Measurements from ENCODE around the gene ZMYND19.
"Not testable (repeated sequence)": the region's sequence is repeated elsewhere in the genome, so short reads cannot be mapped to it uniquely, and the experiment has no call there.

ZMYND19 gene

DNA sequence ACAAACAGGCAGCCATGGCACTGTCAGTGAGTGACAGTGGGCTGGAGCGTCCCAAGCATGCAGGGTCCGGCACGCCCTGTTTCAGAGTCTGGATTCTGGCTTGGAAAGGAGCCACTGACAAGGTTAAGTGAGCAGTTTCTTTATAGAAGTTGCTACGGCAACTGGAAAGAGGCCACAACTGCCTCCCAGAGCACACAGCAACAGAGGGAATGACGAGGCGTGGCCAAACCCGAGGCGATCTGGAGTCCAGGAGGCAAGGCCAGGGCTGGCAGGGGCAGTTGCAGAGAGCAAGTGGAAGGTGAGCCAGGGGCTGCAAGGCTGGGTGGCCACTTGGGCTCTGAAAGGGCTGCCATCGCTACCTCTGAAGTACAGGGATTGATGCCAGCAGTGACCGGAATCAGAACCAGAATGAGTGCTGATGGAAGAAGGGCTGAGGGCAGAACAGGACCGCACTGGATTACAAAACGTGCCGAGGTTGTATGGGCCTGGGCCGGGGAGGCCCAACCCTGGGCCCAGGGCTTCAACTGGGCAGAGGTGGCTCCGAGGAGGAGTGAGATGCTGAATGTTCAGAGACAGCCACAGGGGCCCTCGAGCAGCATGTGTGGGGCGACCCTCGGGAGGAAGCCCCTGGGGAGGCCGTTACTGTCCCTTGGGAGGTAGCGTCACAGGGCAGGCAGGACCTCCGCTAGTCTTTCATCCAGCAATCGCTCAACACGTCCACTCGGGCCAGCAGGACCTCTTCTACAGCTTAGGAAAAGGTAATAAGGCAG lies 34.1 kb downstream of the ZMYND19 start:
- Mint-ChIP-seq H3K36me3 (ENCODE audit: insufficient read depth) (peaks cover 34% of the 10 kb centered on the region), H3K9me3 (no peaks in the 10 kb centered on the region), H3K4me1 (peaks cover 6% of the 10 kb centered on the region), H3K4me3 (no peak overlapping the region), H3K27ac (ENCODE audit: low read depth) (no peak overlapping the region), H3K27me3 (no peaks in the 10 kb centered on the region)
- DNase-seq (ENCODE audit: low spot score in 2 of 2) (no peak), ATAC-seq (replicated peaks; ENCODE audit: extremely low read depth, poor library complexity, severe bottlenecking) (no peak)

DNA sequence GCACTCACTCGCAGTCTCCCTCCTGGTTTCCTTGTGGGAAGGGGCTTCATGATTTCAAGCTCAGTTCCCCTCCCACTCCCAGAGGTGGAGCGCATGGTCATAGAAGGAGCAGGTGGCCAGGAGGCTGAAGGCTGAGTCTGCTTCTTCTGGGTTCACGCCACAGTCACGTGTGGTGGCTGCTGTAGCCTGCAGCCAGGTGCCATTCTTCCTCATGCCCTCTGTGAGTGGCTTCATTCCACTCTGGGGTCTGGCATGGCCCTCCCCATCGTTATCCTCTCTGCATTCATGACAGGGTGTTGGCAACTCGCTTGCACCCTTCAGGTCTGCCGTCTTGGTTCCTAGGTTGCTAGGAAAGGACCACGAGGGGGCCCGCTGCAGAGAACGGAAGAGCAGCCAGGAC lies 35.1 kb downstream of the ZMYND19 start:
- no peak for ATAC-seq (replicated peaks; ENCODE audit: extremely low read depth, poor library complexity, severe bottlenecking)
- Mint-ChIP-seq H3K4me1 (peaks cover 9% of the 10 kb centered on the region), H3K4me3 (no peak overlapping the region), H3K27ac (ENCODE audit: low read depth) (no peak overlapping the region), H3K27me3 (no peaks in the 10 kb centered on the region), H3K36me3 (ENCODE audit: insufficient read depth) (peaks cover 29% of the 10 kb centered on the region), H3K9me3 (no peaks in the 10 kb centered on the region)
- no peak for DNase-seq (ENCODE audit: low spot score in 2 of 2)

GRCh38 chr9:137554349-137554748 lies 36.0 kb downstream of the ZMYND19 start:
- peaks cover 24% of the 10 kb centered on the region for H3K36me3 Mint-ChIP-seq (ENCODE audit: insufficient read depth)
- H3K9me3 Mint-ChIP-seq: no peaks in the 10 kb centered on the region
- H3K27me3 Mint-ChIP-seq: no peaks in the 10 kb centered on the region
- ATAC-seq (replicated peaks; ENCODE audit: extremely low read depth, poor library complexity, severe bottlenecking): no peak
- DNase-seq (ENCODE audit: low spot score in 2 of 2): no peak
- H3K4me1 Mint-ChIP-seq: peaks cover 12% of the 10 kb centered on the region
- no peak overlapping the region for H3K27ac Mint-ChIP-seq (ENCODE audit: low read depth)
- H3K4me3 Mint-ChIP-seq: no peak overlapping the region

DNA sequence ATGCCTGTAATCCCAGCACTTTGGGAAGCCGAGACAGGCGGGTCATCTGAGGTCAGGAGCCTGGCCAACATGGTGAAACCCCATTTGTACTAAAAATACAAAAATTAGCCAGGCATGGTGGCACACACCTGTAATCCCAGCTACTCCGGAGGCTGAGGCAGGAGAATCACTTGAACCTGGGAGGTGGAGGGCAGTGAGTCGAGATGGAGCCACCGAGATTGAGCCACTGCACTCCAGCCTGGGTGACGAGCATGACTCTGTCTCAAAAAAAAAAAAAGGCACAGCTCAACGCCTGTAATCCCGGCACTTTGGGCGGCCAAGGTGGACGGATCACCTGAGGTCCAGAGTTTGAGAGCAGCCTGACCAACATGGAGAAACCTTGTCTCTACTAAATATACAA lies 36.7 kb downstream of the ZMYND19 start:
- ATAC-seq (replicated peaks; ENCODE audit: extremely low read depth, poor library complexity, severe bottlenecking); H3K4me3 Mint-ChIP-seq; H3K27me3 Mint-ChIP-seq; H3K27ac Mint-ChIP-seq (ENCODE audit: low read depth); DNase-seq (ENCODE audit: low spot score in 2 of 2); H3K9me3 Mint-ChIP-seq: not testable (repeated sequence)
- Mint-ChIP-seq H3K4me1 (peaks cover 12% of the 10 kb centered on the region), H3K36me3 (ENCODE audit: insufficient read depth) (peaks cover 22% of the 10 kb centered on the region)

DNA sequence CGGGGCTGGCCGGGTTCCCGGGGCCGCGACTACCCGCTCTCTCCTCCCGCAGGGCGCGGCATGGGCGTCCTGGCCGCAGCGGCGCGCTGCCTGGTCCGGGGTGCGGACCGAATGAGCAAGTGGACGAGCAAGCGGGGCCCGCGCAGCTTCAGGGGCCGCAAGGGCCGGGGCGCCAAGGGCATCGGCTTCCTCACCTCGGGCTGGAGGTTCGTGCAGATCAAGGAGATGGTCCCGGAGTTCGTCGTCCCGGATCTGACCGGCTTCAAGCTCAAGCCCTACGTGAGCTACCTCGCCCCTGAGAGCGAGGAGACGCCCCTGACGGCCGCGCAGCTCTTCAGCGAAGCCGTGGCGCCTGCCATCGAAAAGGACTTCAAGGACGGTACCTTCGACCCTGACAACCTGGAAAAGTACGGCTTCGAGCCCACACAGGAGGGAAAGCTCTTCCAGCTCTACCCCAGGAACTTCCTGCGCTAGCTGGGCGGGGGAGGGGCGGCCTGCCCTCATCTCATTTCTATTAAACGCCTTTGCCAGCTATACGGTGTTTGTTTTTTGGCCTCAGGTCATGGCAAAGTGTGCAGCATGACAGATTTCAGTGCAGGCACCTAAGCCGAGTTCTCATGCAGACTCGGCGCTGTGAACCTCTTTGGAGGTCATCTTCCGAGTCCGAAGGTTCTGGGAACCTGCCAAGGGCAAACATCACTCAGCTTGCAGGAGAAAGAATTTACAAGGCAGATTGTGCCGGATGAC lies 38.1 kb downstream of the ZMYND19 start:
- DNase-seq (ENCODE audit: low spot score in 2 of 2): peak in 1 of 2 donors; percentile 20
- H3K4me1 Mint-ChIP-seq: peaks cover 12% of the 10 kb centered on the region

GRCh38 chr9:137551264-137552021 lies 38.9 kb downstream of the ZMYND19 start, which contains the start of gene MRPL41:
TSS of gene MRPL41 (plus strand) at chr9:137551879. CDS start at chr9:137552082, 203 bp downstream.
- Mint-ChIP-seq H3K9me3 (no peaks in the 10 kb centered on the region), H3K27ac (ENCODE audit: low read depth) (peak within 1 kb of the TSS; percentile 77), H3K27me3 (no peaks in the 10 kb centered on the region), H3K4me3 (peak within 1 kb of the TSS; percentile 75), H3K4me1 (peaks cover 12% of the 10 kb centered on the region), H3K36me3 (ENCODE audit: insufficient read depth) (peaks cover 10% of the 10 kb centered on the region)
- ATAC-seq (replicated peaks; ENCODE audit: extremely low read depth, poor library complexity, severe bottlenecking): peak; percentile 84
- DNase-seq (ENCODE audit: low spot score in 2 of 2): peak; percentile 54 to 71

More for the DNA sequence above, 38.1 kb downstream of the ZMYND19 start:
- ATAC-seq (replicated peaks; ENCODE audit: extremely low read depth, poor library complexity, severe bottlenecking): peak; percentile 24
- no peaks in the 10 kb centered on the region for H3K9me3 Mint-ChIP-seq
- no peaks in the 10 kb centered on the region for H3K27me3 Mint-ChIP-seq
- peaks cover 11% of the 10 kb centered on the region for H3K36me3 Mint-ChIP-seq (ENCODE audit: insufficient read depth)
- peak overlapping the region; percentile 75 for H3K4me3 Mint-ChIP-seq
- H3K27ac Mint-ChIP-seq (ENCODE audit: low read depth): peak overlapping the region; percentile 77

DNA sequence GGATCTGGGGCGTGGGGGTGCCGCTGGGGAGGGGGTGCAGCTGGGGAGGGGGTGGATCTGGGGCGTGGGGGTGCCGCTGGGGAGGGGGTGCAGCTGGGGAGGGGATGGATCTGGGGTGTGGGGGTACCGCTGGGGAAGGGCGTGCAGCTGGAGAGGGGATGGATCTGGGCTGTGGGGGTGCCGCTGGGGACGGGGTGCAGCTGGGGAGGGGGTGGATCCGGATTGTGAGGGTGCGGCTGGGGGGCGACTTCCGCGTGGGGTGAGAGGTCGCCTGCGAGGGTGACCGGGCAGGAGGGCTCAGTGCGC lies 39.4 kb downstream of the ZMYND19 start:
- peak; percentile 4 for ATAC-seq (replicated peaks; ENCODE audit: extremely low read depth, poor library complexity, severe bottlenecking)
- DNase-seq (ENCODE audit: low spot score in 2 of 2); H3K27me3 Mint-ChIP-seq; H3K9me3 Mint-ChIP-seq; H3K27ac Mint-ChIP-seq (ENCODE audit: low read depth); H3K36me3 Mint-ChIP-seq (ENCODE audit: insufficient read depth): not testable (repeated sequence)
- Mint-ChIP-seq H3K4me1 (peaks cover 12% of the 10 kb centered on the region), H3K4me3 (peak overlapping the region; percentile 75)

GRCh38 chr9:137550231-137550621 lies 40.1 kb downstream of the ZMYND19 start, which contains the start of gene PNPLA7:
TSS of gene PNPLA7 (minus strand) at chr9:137550402. CDS start at chr9:137550197, 205 bp downstream.
- ATAC-seq (replicated peaks; ENCODE audit: extremely low read depth, poor library complexity, severe bottlenecking): no peak
- Mint-ChIP-seq H3K4me3 (peak within 1 kb of the TSS; percentile 85), H3K27ac (ENCODE audit: low read depth) (peak within 1 kb of the TSS; percentile 78), H3K4me1 (peaks cover 12% of the 10 kb centered on the region), H3K27me3 (no peaks in the 10 kb centered on the region), H3K9me3 (no peaks in the 10 kb centered on the region), H3K36me3 (ENCODE audit: insufficient read depth) (peaks cover 6% of the 10 kb centered on the region)
- no peak for DNase-seq (ENCODE audit: low spot score in 2 of 2)

- ATAC-seq (replicated peaks; ENCODE audit: extremely low read depth, poor library complexity, severe bottlenecking) (no peak), DNase-seq (ENCODE audit: low spot score in 2 of 2) (no peak)
- Mint-ChIP-seq H3K27me3 (no peaks in the 10 kb centered on the region), H3K4me3 (no peak overlapping the region), H3K27ac (ENCODE audit: low read depth) (no peak overlapping the region), H3K36me3 (ENCODE audit: insufficient read depth) (peaks cover 9% of the 10 kb centered on the region), H3K4me1 (peaks cover 12% of the 10 kb centered on the region), H3K9me3 (no peaks in the 10 kb centered on the region)
These were observed 42.4 kb downstream of the ZMYND19 start for GRCh38 chr9:137547687-137548543.

DNA sequence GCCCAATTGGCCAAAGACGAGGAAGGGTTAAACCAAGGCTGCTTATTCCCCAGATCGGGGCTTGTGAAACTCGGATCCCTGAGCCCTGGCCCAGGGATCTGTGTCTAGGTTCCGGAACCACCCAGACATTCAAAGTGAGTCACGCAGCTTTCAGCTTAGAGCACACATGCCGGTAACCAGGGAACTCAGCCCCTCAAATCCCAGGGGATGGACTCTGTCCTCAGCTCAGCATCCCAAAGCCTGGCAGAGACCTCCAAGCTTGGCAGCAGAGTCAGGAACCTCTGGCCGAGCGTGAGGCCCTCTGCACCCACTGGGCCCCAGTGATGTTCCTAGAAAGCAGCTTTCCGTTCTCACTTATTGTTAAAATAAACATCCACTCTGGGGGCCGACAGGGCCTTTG lies 45.2 kb downstream of the ZMYND19 start:
- Mint-ChIP-seq H3K9me3 (no peaks in the 10 kb centered on the region), H3K27ac (ENCODE audit: low read depth) (no peak overlapping the region), H3K27me3 (no peaks in the 10 kb centered on the region), H3K4me3 (no peak overlapping the region), H3K4me1 (peaks cover 2% of the 10 kb centered on the region), H3K36me3 (ENCODE audit: insufficient read depth) (peaks cover 5% of the 10 kb centered on the region)
- DNase-seq (ENCODE audit: low spot score in 2 of 2) (no peak), ATAC-seq (replicated peaks; ENCODE audit: extremely low read depth, poor library complexity, severe bottlenecking) (no peak)

DNA sequence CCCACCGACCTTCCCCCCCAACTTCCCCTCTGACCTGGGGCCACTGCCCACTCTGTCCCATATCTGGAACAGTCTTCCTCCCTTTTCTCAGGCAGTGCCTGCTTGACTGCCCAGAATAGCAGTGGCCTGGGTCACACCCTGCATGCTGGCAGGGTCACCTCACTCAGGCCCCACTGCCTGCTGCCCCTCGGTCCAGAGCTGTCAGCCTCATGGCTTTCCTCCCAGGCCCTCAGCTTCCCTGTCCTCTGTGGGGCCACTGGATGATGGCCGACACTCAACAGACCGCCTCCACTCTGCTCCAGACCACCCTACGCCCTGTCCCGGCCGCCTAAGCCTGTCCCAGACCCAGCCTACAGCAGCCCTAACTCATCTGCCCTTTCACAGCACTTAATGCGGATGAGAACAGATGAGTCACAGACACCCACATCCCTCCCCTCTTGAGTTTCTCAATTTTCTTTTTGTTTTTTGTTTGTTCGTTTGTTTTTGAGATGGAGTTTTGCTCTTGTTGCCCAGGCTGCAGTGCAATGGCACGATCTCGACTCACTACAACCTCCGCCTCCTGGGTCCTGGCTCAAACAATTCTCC lies 46.0 kb downstream of the ZMYND19 start:
- Mint-ChIP-seq H3K9me3 (no peaks in the 10 kb centered on the region), H3K4me3 (no peak overlapping the region), H3K27ac (ENCODE audit: low read depth) (peak overlapping the region; percentile 23), H3K27me3 (no peaks in the 10 kb centered on the region), H3K4me1 (no peaks in the 10 kb centered on the region), H3K36me3 (ENCODE audit: insufficient read depth) (peaks cover 7% of the 10 kb centered on the region)
- ATAC-seq (replicated peaks; ENCODE audit: extremely low read depth, poor library complexity, severe bottlenecking) (no peak), DNase-seq (ENCODE audit: low spot score in 2 of 2) (no peak)

Data from central memory CD8-positive, alpha-beta T cell (primary cell).